HL-60 (cell line): ENCODE data around the gene N4BP2L2.

Experiments
- DNase-seq, 2 experiments: peaks; one replicate each; pipeline ENCODE4 v3.0.0-alpha.2; 2010 to 2020; ENCODE audit warnings: low read depth in 1 of 2, low spot score in 1 of 2
- H3K27ac ChIP-seq: fragments of 250-450 bp; sonication (Bioruptor Pico); replicated peaks from 2 replicates; pipeline ENCODE4 v1.5.1; 2020; ENCODE audit warnings: mild to moderate bottlenecking, moderate library complexity
- H3K27me3 ChIP-seq: fragments of 250-450 bp; sonication (Bioruptor Pico); 2 replicates; pipeline ENCODE4 v1.5.1; 2021; ENCODE audit warnings: mild to moderate bottlenecking, moderate library complexity; ENCODE audit not compliant: insufficient read depth, poor library complexity, severe bottlenecking
- H3K4me3 ChIP-seq: replicated peaks from 2 replicates; pipeline ENCODE4 v1.5.1; 2011; ENCODE audit warnings: mild to moderate bottlenecking, control low read depth, low read length; ENCODE audit not compliant: insufficient read depth
- CTCF ChIP-seq: IDR thresholded peaks from one replicate; pipeline ENCODE4 v1.5.1; 2011; ENCODE audit warnings: low read length, control low read depth, inconsistent platforms; ENCODE audit not compliant: insufficient read depth
- GABPA ChIP-seq: IDR thresholded peaks from 2 replicates; pipeline ENCODE4 v1.6.1; 2012; ENCODE audit warnings: low read depth
- POLR2AphosphoS5 ChIP-seq: IDR thresholded peaks from 2 replicates; pipeline ENCODE4 v1.6.1; 2012; ENCODE audit warnings: low read depth
- SPI1 ChIP-seq: IDR thresholded peaks from 2 replicates; pipeline ENCODE4 v1.6.1; 2012; ENCODE audit warnings: low read depth, mild to moderate bottlenecking, borderline replicate concordance
- TF ChIP-seq, protein P1 (sequence below): IDR thresholded peaks from 2 replicates; pipeline ENCODE4 v1.6.1; 2012; ENCODE audit warnings: low read depth; ENCODE audit not compliant: insufficient replicate concordance

N4BP2L2 gene

DNA sequence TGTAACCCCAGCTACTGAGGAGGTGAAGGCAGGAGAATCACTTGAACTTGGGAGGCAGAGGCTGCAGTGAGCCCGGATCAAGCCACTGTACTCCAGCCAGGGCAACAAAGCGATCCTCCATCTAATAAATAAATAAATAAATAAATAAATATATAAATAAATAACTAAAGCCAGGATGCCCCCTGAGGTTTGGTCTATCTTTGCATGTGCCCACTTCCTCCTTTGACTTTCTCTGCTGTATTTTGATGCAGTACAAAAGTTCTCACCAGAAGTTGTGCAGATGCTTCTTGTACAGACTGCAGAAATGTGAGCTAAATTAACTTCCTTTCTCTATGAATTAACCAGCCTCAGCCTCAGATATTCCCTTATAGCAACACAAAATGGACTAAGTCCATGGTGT lies 6.5 kb upstream of the N4BP2L2 start:
- no peak for DNase-seq

DNA sequence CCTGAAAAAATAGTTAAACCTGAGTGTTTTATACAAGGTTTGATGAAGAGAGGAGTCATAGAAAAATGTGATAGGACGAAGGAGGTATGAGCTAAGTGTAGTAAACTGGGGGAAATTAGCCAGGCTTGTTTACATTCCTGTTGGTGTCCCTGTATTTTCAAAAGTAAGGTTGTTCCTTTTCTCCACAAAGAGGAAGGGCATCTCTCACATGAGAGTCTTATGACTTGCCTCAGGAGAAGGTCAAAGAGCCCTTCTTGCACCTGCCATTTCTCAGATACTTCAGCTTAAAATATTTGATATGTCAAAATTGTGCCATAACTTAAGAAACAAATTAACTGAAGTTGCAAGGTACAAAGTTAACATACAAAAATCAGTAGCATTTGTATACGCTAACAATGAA lies 3.6 kb upstream of the N4BP2L2 start:
- H3K27ac ChIP-seq: no peak overlapping the region

More for the DNA sequence above, 6.5 kb upstream of the N4BP2L2 start:
- H3K27ac ChIP-seq: no peak overlapping the region
- TF ChIP-seq, protein P1, sequence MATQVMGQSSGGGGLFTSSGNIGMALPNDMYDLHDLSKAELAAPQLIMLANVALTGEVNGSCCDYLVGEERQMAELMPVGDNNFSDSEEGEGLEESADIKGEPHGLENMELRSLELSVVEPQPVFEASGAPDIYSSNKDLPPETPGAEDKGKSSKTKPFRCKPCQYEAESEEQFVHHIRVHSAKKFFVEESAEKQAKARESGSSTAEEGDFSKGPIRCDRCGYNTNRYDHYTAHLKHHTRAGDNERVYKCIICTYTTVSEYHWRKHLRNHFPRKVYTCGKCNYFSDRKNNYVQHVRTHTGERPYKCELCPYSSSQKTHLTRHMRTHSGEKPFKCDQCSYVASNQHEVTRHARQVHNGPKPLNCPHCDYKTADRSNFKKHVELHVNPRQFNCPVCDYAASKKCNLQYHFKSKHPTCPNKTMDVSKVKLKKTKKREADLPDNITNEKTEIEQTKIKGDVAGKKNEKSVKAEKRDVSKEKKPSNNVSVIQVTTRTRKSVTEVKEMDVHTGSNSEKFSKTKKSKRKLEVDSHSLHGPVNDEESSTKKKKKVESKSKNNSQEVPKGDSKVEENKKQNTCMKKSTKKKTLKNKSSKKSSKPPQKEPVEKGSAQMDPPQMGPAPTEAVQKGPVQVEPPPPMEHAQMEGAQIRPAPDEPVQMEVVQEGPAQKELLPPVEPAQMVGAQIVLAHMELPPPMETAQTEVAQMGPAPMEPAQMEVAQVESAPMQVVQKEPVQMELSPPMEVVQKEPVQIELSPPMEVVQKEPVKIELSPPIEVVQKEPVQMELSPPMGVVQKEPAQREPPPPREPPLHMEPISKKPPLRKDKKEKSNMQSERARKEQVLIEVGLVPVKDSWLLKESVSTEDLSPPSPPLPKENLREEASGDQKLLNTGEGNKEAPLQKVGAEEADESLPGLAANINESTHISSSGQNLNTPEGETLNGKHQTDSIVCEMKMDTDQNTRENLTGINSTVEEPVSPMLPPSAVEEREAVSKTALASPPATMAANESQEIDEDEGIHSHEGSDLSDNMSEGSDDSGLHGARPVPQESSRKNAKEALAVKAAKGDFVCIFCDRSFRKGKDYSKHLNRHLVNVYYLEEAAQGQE: no peak
- TF ChIP-seq CTCF (no peak), POLR2AphosphoS5 (no peak), GABPA (no peak), SPI1 (no peak; the same call in 1 of the 2 replicates)
- no peak overlapping the region for H3K4me3 ChIP-seq
- H3K27me3 ChIP-seq: no peaks in the 10 kb centered on the region

DNA sequence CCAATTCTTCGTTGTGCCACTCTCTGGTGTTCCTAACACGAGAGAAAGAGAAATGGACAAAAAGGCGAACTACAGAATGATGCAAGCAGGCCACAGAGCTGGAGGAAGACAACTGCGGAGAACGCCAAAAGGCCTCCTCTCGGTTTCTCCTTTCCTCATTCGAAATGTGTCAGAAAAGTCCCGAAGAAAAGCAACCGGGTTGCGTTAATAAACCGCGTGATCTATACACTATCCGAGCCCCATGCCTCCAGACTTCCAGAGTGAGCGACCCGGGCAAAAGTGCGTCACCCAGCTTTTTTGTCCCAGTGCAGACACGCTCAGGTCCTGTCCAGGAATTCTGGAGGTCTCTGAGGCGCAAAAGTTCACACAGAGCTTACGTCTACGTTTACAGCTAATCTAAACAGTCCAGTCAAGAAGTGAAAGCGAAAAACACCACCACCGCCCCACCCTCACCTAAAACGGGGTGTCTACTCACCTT lies 413 bp downstream of the N4BP2L2 start:
- Histone ChIP-seq H3K27me3 (no peaks in the 10 kb centered on the region), H3K27ac (peak overlapping the region; percentile 93), H3K4me3 (peak overlapping the region; percentile 88)
- TF ChIP-seq, protein P1: peak; percentile 12
- TF ChIP-seq SPI1: no peak
- TF ChIP-seq POLR2AphosphoS5: peak; percentile 28; the same call in 1 of the 2 replicates
- DNase-seq: peak in 1 of 2 experiments; percentile 49

More for the DNA sequence above, 3.6 kb upstream of the N4BP2L2 start:
- Histone ChIP-seq H3K27me3 (no peaks in the 10 kb centered on the region), H3K4me3 (no peak overlapping the region)
- peak in 1 of 2 experiments; percentile 11 for DNase-seq
- no peak for TF ChIP-seq POLR2AphosphoS5
- no peak for TF ChIP-seq CTCF
- no peak for TF ChIP-seq GABPA

- DNase-seq: peak in 1 of 2 experiments; percentile 76
- peak overlapping the region; percentile 88 for H3K4me3 ChIP-seq
- no peaks in the 10 kb centered on the region for H3K27me3 ChIP-seq
- TF ChIP-seq CTCF: no peak
- no peak for TF ChIP-seq GABPA
- no peak for TF ChIP-seq SPI1
- TF ChIP-seq POLR2AphosphoS5: no peak
- TF ChIP-seq, protein P1: no peak
- H3K27ac ChIP-seq: peak overlapping the region; percentile 93
Observed at GRCh38 chr13:32537580-32538142, 934 bp downstream of the N4BP2L2 start.
